Upper lobe of left lung (tissue), 6 donors: ENCODE measurements around the gene HERC4. TPM values are rescaled to one million over a fixed set of nuclear protein-coding genes. Genes with fewer than 3 reads are reported as not detected.
A peak's percentile ranks its signal among the peaks of the same experiment; 100 is the strongest.

Experiments used
- ATAC-seq, 2 donors: fragments of 200-7000 bp; cut with Tn5 transposase; one replicate each; pipeline ENCODE4 v1.9.1; 2022; ENCODE audit warnings: mild to moderate bottlenecking in 2 of 2, moderate library complexity in 2 of 2; ENCODE audit not compliant: low FRiP score in 2 of 2
- DNase-seq, 2 donors: peaks; one replicate each; pipeline ENCODE4 v3.0.0-alpha.2; 2019 to 2020
- H3K27ac ChIP-seq, 4 donors: fragments of 200-600 bp; sonication (generic); one replicate each; pipeline ENCODE4 v1.5.1; 2016 to 2019
- H3K27me3 ChIP-seq, 4 donors: fragments of 200-600 bp; sonication (generic); one replicate each; pipeline ENCODE4 v1.5.1; 2017 to 2019
- H3K36me3 ChIP-seq, 4 donors: fragments of 200-600 bp; sonication (generic); one replicate each; pipeline ENCODE4 v1.5.1; 2016 to 2019
- H3K4me1 ChIP-seq, 4 donors: fragments of 200-600 bp; sonication (generic); one replicate each; pipeline ENCODE4 v1.5.1; 2018 to 2019
- H3K4me3 ChIP-seq, 4 donors: fragments of 200-600 bp; sonication (generic); one replicate each; pipeline ENCODE4 v1.5.1; 2017 to 2019; ENCODE audit warnings: mild to moderate bottlenecking in 2 of 4, moderate library complexity in 1 of 4
- H3K9me3 ChIP-seq, 4 donors: fragments of 200-600 bp; sonication (generic); one replicate each; pipeline ENCODE4 v1.5.1; 2018 to 2019
- EP300 ChIP-seq, 4 donors: sonication (generic); formaldehyde crosslinking; IDR thresholded peaks; one replicate each; pipeline ENCODE4 v1.5.1; 2017; ENCODE audit warnings: antibody characterized with exemption in 4 of 4, control low read depth in 2 of 4
- POLR2A ChIP-seq, 4 donors: fragments of 450-650 bp; IDR thresholded peaks; one replicate each; pipeline ENCODE4 v1.5.1; 2016 to 2017; ENCODE audit warnings: antibody characterized with exemption in 4 of 4, mild to moderate bottlenecking in 2 of 4
- POLR2AphosphoS5 ChIP-seq, 2 donors: sonication (generic); formaldehyde crosslinking; IDR thresholded peaks; one replicate each; pipeline ENCODE4 v1.5.1; 2017; ENCODE audit warnings: antibody characterized with exemption in 2 of 2
- WGBS, 2 donors: methylation state at CpG; one replicate each; pipeline ENCODE4 v1.1.5; 2017 to 2018; 5-methylcytosine and 5-hydroxymethylcytosine counted together
- total RNA-seq, 6 donors: library from RNA; depleted of rRNA in 4 of 6; stranded (reverse); fragments of >200 nt in 4 of 6; gene quantifications; one replicate each; pipeline versions ENCODE4 v1.1.0 to v1.2.1, GENCODE V29; 2016 to 2021
- TF ChIP-seq, protein P1 (sequence below), 6 experiments: fragments of 450-650 bp in 4 of 6; fragments of 200-600 bp in 2 of 6; sonication (generic) in 2 of 6; IDR thresholded peaks; one replicate each; pipeline ENCODE4 v1.5.1; 2016 to 2019; ENCODE audit warnings: antibody characterized with exemption in 6 of 6
- donor health status: DM: no; HTN: no; CAD: no; lungs with moderate emphysema.
- donor health status: DM: no; HTN: yes; CAD: no; lungs with severe emphysema.

Gene HERC4
- total RNA-seq, 6 donors from 2014 or later, result 32.1 to 82.5 (median 46.7) TPM

DNA sequence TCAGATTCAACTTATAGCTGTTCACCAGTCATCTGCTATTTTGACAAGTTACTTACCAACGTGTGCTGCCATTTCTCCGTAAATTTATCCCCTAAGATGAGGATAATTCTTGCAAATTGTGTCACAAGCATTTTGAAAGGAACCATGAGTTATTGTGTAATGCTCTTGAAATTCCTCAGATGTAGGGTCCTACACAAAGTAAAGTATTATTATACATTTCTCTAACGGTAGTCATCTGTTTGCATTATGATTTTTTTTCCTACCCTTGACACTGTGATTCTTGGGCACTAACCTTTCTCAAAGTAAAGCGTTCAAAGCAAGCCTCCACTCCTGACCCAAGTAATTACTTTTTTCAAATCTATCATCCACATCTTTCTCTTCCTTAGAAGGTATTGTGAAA lies 8.1 kb downstream of the HERC4 start:
- Histone ChIP-seq H3K4me1 (peaks cover 6 to 16% (median 11%) of the 10 kb centered on the region in 4 donors), H3K9me3 (no peaks in the 10 kb centered on the region), H3K27me3 (no peaks in the 10 kb centered on the region), H3K27ac (peak overlapping the region in 2 of 4 donors; percentile 33 to 35), H3K4me3 (no peak overlapping the region), H3K36me3 (peaks cover 0 to 22% (median 3%) of the 10 kb centered on the region in 4 donors)
- DNase-seq, result no peak
- WGBS, 2 donors, result 46 to 56% methylated on average over 4 of the region's 4 CpGs
- peak in 1 of 2 donors; percentile 61 for ATAC-seq
- TF ChIP-seq EP300 (IDR thresholded peaks at IDR 0.05) (peak in 1 of 4 donors; percentile 74), POLR2A (IDR thresholded peaks at IDR 0.05) (no peak), POLR2AphosphoS5 (IDR thresholded peaks at IDR 0.05) (no peak)
- TF ChIP-seq, protein P1, sequence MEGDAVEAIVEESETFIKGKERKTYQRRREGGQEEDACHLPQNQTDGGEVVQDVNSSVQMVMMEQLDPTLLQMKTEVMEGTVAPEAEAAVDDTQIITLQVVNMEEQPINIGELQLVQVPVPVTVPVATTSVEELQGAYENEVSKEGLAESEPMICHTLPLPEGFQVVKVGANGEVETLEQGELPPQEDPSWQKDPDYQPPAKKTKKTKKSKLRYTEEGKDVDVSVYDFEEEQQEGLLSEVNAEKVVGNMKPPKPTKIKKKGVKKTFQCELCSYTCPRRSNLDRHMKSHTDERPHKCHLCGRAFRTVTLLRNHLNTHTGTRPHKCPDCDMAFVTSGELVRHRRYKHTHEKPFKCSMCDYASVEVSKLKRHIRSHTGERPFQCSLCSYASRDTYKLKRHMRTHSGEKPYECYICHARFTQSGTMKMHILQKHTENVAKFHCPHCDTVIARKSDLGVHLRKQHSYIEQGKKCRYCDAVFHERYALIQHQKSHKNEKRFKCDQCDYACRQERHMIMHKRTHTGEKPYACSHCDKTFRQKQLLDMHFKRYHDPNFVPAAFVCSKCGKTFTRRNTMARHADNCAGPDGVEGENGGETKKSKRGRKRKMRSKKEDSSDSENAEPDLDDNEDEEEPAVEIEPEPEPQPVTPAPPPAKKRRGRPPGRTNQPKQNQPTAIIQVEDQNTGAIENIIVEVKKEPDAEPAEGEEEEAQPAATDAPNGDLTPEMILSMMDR (IDR thresholded peaks at IDR 0.05), result no peak

DNA sequence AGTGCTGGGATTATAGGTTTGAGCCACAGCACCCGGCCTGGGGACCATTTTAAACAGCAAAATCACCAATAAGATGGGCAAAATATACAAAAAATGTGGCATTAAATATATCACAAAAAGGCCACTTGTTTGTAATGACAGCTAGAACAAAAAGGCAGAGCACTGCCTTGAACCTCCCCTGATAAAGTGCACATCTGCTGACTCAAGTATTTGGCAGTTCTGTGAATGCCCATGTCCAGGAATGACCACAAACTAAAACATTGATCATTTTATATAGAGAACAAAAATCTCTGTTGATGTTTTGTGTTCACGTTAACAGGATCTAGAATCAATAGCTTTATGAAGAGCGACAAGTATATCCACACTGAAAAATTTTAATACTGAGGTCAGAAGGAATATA lies 21.5 kb downstream of the HERC4 start:
- Histone ChIP-seq H3K27me3 (no peaks in the 10 kb centered on the region), H3K27ac (no peak overlapping the region), H3K9me3 (no peaks in the 10 kb centered on the region), H3K4me3 (no peak overlapping the region), H3K4me1 (peaks cover 5 to 12% (median 9%) of the 10 kb centered on the region in 4 donors), H3K36me3 (peaks cover 0 to 8% (median 2%) of the 10 kb centered on the region in 4 donors)
- DNase-seq (no peak), ATAC-seq (no peak)
- WGBS, 2 donors, result 92 to 98% methylated on average over 3 of the region's 3 CpGs
- TF ChIP-seq POLR2A (IDR thresholded peaks at IDR 0.05), result no peak

DNA sequence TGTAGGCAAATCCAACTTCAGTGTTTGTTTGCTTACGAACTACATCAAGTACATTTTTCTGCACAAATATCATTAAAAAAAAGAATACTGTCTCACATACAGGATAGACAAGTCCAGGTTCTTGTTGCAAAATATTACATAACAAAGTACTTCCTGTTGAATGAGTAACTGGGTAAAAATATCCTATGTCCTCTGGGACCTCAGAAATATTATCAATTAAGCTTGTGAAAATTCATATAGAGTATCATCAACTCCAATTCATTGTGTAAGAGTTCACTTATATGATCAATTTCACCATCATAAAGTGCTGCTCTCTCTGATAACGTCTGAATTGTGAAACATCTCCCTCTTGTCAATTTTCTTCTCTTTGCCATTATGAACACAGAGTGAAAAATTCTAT lies 22.6 kb downstream of the HERC4 start:
- ATAC-seq, result no peak
- 52 to 55% methylated on average over 2 of the region's 2 CpGs for WGBS, 2 donors
- Histone ChIP-seq H3K36me3 (peaks cover 0 to 8% (median 2%) of the 10 kb centered on the region in 4 donors), H3K27ac (no peak overlapping the region), H3K9me3 (no peaks in the 10 kb centered on the region), H3K4me1 (peaks cover 0 to 11% (median 8%) of the 10 kb centered on the region in 4 donors), H3K4me3 (no peak overlapping the region), H3K27me3 (no peaks in the 10 kb centered on the region)
- DNase-seq, result no peak
- TF ChIP-seq, protein P1 (IDR thresholded peaks at IDR 0.05), result no peak
- no peak for TF ChIP-seq EP300 (IDR thresholded peaks at IDR 0.05)
- no peak for TF ChIP-seq POLR2A (IDR thresholded peaks at IDR 0.05)
- no peak for TF ChIP-seq POLR2AphosphoS5 (IDR thresholded peaks at IDR 0.05)

DNA sequence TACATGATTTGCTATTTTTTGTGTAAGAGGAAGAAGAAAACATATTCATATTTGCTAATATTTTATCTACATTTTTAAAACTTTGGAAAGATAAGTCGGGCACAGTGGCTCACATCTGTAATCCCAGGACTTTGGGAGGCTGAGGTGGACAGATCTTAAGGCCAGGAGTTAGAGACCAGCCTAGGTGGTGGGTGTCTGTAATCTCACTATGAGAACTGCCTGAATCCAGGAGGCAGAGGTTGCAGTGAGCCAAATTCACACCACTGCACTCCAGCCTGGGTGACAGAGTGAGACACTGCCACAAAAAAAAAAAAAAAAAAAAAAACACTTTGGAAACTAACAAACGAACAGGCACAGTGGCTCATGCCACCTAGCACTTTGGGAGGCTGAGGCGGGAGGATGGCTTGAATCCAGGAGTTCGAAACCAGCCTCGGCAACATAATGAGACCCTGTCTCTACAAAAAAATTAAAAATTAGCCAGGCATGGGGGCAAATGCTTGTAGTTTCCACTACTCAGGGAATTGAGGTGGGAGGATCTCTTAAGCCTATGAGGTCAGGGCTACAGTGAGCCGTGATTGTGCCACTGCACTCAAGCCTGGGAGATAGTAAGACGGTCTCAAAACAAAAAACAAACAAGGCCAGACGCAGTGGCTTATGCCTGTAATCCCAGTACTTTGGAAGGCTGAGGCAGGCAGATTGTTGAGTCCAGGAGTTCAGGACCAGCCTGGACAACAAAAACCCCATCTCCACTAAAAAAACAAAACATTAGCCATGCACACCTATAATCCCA lies 25.6 kb downstream of the HERC4 start:
- Histone ChIP-seq H3K9me3 (no peaks in the 10 kb centered on the region), H3K36me3 (no peaks in the 10 kb centered on the region), H3K4me3 (no peak overlapping the region), H3K27ac (no peak overlapping the region), H3K27me3 (no peaks in the 10 kb centered on the region), H3K4me1 (peaks cover 0 to 11% (median 8%) of the 10 kb centered on the region in 4 donors)
- ATAC-seq (no peak), DNase-seq (no peak)
- TF ChIP-seq POLR2A (IDR thresholded peaks at IDR 0.05) (no peak), EP300 (IDR thresholded peaks at IDR 0.05) (no peak), POLR2AphosphoS5 (IDR thresholded peaks at IDR 0.05) (no peak)
- TF ChIP-seq, protein P1 (IDR thresholded peaks at IDR 0.05), result no peak
- 87 to 92% methylated on average over 8 of the region's 8 CpGs for WGBS, 2 donors

DNA sequence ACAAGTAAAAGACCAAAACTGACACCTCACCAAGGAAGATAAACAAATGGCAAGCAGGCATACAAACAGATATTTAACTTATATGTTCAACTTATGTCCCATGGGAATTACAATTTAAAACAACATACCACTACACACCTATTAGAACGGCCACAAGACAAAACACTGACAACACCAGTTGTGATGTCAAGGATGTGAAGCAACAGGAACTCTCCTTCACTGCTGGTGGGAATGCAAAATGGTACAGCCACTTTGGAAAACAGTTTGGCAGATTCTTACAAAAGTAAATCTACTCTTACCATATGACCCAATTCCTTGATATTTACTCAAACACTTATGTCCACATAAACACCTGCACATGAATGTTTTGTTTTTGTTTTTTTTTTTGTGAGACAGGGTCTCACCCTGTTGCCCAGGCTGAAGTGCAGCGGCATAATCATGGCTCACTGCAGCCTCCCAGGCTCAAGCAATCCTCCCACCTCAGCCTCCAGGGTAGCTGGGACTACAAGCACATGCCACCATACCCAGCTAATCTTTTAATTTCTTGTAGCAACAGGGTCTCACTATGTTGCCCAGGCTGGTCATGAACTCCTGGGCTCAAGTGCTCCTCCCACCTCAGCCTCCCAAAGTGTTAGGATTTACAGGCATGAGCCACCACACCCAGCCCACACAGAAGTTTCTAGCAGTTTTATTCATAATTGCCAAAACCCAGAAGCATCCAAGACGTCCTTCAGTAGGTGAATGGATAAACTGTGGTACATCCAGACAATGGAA lies 27.3 kb downstream of the HERC4 start:
- no peak for ATAC-seq
- WGBS, 2 donors, result 76 to 78% methylated on average over 3 of the region's 3 CpGs

More for the DNA sequence above, 27.3 kb downstream of the HERC4 start:
- Histone ChIP-seq H3K27me3 (no peaks in the 10 kb centered on the region), H3K4me1 (peaks cover 0 to 8% (median 6%) of the 10 kb centered on the region in 4 donors), H3K4me3 (no peak overlapping the region), H3K9me3 (no peaks in the 10 kb centered on the region), H3K36me3 (peaks cover 0 to 8% (median 1%) of the 10 kb centered on the region in 4 donors), H3K27ac (no peak overlapping the region)
- no peak for DNase-seq
- TF ChIP-seq, protein P1 (IDR thresholded peaks at IDR 0.05), result no peak
- TF ChIP-seq POLR2A (IDR thresholded peaks at IDR 0.05) (no peak), EP300 (IDR thresholded peaks at IDR 0.05) (no peak), POLR2AphosphoS5 (IDR thresholded peaks at IDR 0.05) (no peak)
